Glomerular visceral epithelial cell (primary cell): Measurements from ENCODE around the gene RAPGEF3.

ENCODE experiments used
- DNase-seq: peaks from one replicate; pipeline ENCODE4 v3.0.0-alpha.2; 2016; ENCODE audit errors: extremely low spot score

RAPGEF3 gene

GRCh38 chr12:47698631-47699030 lies 60.0 kb downstream of the RAPGEF3 start:
- DNase-seq, result no peak

GRCh38 chr12:47698055-47698454 lies 60.6 kb downstream of the RAPGEF3 start:
- DNase-seq, result no peak

- no peak for DNase-seq
Measured at GRCh38 chr12:47689215-47689614, 69.5 kb downstream of the RAPGEF3 start.

- DNase-seq, result no peak
Measured at GRCh38 chr12:47687636-47688035, 71.0 kb downstream of the RAPGEF3 start.

GRCh38 chr12:47686645-47687240 lies 71.9 kb downstream of the RAPGEF3 start:
- peak; percentile 41 for DNase-seq
